CD4-positive, alpha-beta T cell treated with Interleukin-21 for 1 hour (primary cell): ENCODE data around the gene OTULIN.

Source experiments
- DNase-seq: peaks from one replicate; pipeline ENCODE4 v3.0.0-alpha.2; 2020

Gene OTULIN

GRCh38 chr5:14723701-14724132 lies 59.2 kb downstream of the OTULIN start:
- DNase-seq, result no peak

- no peak for DNase-seq
These were observed 60.1 kb downstream of the OTULIN start for GRCh38 chr5:14724633-14725032.

- no peak for DNase-seq
These were observed 61.7 kb downstream of the OTULIN start for GRCh38 chr5:14726066-14726838.

- DNase-seq, result peak; percentile 68
These were observed 62.9 kb downstream of the OTULIN start for GRCh38 chr5:14727428-14727865.

GRCh38 chr5:14727928-14728458 lies 63.5 kb downstream of the OTULIN start:
- DNase-seq, result no peak

GRCh38 chr5:14728459-14728938 lies 64.0 kb downstream of the OTULIN start:
- DNase-seq, result no peak

GRCh38 chr5:14729448-14730385 lies 65.2 kb downstream of the OTULIN start:
- DNase-seq, result no peak

- DNase-seq, result no peak
These were observed 65.9 kb downstream of the OTULIN start for GRCh38 chr5:14730466-14730865.

- DNase-seq, result no peak
These were observed 66.4 kb downstream of the OTULIN start for GRCh38 chr5:14730881-14731280.

GRCh38 chr5:14732991-14733390 lies 68.5 kb downstream of the OTULIN start:
- DNase-seq, result no peak

GRCh38 chr5:14733661-14734060 lies 69.1 kb downstream of the OTULIN start:
- no peak for DNase-seq

- no peak for DNase-seq
These were observed 69.9 kb downstream of the OTULIN start for GRCh38 chr5:14734396-14734795.

- DNase-seq, result no peak
These were observed 71.4 kb downstream of the OTULIN start for GRCh38 chr5:14735944-14736343.

GRCh38 chr5:14737291-14737690 lies 72.8 kb downstream of the OTULIN start:
- no peak for DNase-seq

- DNase-seq, result no peak
These were observed 73.5 kb downstream of the OTULIN start for GRCh38 chr5:14738050-14738449.

- DNase-seq, result no peak
These were observed 75.0 kb downstream of the OTULIN start for GRCh38 chr5:14739538-14739937.

- DNase-seq, result no peak
These were observed 75.5 kb downstream of the OTULIN start for GRCh38 chr5:14739981-14740380.

GRCh38 chr5:14741131-14741530 lies 76.6 kb downstream of the OTULIN start:
- DNase-seq, result no peak

GRCh38 chr5:14741801-14742440 lies 77.4 kb downstream of the OTULIN start:
- DNase-seq, result no peak

- no peak for DNase-seq
These were observed 78.0 kb downstream of the OTULIN start for GRCh38 chr5:14742498-14742897.

GRCh38 chr5:14743601-14744295 lies 79.2 kb downstream of the OTULIN start:
- DNase-seq, result no peak
